ENCODE results near the gene OSTN. TPM values are rescaled to one million over a fixed set of nuclear protein-coding genes. Genes with fewer than 3 reads are reported as not detected.

The OSTN gene
- total RNA-seq, 6 experiments from 2014 or later, result not detected

DNA sequence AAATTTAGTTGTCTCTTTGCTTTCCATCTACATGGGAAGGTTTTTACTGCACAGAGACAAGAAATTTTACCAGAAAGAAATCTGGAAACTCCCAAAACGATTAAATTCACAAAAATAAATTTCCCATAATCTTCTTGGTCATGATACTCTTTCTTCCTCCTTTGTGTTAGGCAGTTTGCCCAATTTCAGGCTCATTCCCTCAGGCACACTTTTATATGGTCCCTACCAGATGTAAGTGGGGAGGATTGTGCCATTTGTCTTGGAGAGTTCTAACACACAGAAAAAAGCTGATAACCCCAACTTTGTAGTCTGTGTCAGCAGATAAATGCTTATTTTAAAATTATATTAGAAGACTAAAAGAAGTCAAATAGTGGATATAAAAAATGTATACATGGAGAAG lies 81.1 kb downstream of the OSTN start:
- Histone ChIP-seq H3K9me3 (no peaks in the 10 kb centered on the region), H3K27ac (no peak overlapping the region), H3K4me3 (no peak overlapping the region), H3K36me3 (no peaks in the 10 kb centered on the region), H3K27me3 (no peaks in the 10 kb centered on the region), H3K4me1 (no peaks in the 10 kb centered on the region)
- ATAC-seq (no peak), DNase-seq (no peak)
- intact Hi-C loops (cut with DNase I), result no loop called here
- TF ChIP-seq POLR2A (IDR thresholded peaks at IDR 0.05), result no peak
- TF ChIP-seq, protein P1, sequence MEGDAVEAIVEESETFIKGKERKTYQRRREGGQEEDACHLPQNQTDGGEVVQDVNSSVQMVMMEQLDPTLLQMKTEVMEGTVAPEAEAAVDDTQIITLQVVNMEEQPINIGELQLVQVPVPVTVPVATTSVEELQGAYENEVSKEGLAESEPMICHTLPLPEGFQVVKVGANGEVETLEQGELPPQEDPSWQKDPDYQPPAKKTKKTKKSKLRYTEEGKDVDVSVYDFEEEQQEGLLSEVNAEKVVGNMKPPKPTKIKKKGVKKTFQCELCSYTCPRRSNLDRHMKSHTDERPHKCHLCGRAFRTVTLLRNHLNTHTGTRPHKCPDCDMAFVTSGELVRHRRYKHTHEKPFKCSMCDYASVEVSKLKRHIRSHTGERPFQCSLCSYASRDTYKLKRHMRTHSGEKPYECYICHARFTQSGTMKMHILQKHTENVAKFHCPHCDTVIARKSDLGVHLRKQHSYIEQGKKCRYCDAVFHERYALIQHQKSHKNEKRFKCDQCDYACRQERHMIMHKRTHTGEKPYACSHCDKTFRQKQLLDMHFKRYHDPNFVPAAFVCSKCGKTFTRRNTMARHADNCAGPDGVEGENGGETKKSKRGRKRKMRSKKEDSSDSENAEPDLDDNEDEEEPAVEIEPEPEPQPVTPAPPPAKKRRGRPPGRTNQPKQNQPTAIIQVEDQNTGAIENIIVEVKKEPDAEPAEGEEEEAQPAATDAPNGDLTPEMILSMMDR (IDR thresholded peaks at IDR 0.05), result no peak
- WGBS (ENCODE audit: insufficient coverage, low coverage, low lambda C conversion rate, missing lambda C conversion rate), result 19% methylated on average over 1 of the region's 1 CpG

- no peak overlapping the region for H3K27ac ChIP-seq
- H3K4me1 ChIP-seq, result no peaks in the 10 kb centered on the region
- peak in 2 of 4 donors; percentile 18 to 64 for ATAC-seq
- H3K27me3 ChIP-seq, result no peaks in the 10 kb centered on the region
- DNase-seq, result no peak
- no peak overlapping the region for H3K4me3 ChIP-seq
- H3K9me3 ChIP-seq, result no peaks in the 10 kb centered on the region
- TF ChIP-seq, protein P1 (IDR thresholded peaks at IDR 0.05), result no peak
- TF ChIP-seq POLR2A (IDR thresholded peaks at IDR 0.05), result no peak
- no peaks in the 10 kb centered on the region for H3K36me3 ChIP-seq
- intact Hi-C loops (cut with DNase I), result no loop called here
Measured at GRCh38 chr3:191280882-191281281, 81.8 kb downstream of the OSTN start.

GRCh38 chr3:191282251-191283185 lies 83.5 kb downstream of the OSTN start:
- 57% methylated on average over 4 of the region's 4 CpGs for WGBS (ENCODE audit: insufficient coverage, low coverage, low lambda C conversion rate, missing lambda C conversion rate)
- Histone ChIP-seq H3K27me3 (no peaks in the 10 kb centered on the region), H3K4me1 (no peaks in the 10 kb centered on the region), H3K9me3 (no peaks in the 10 kb centered on the region), H3K36me3 (no peaks in the 10 kb centered on the region), H3K4me3 (no peak overlapping the region), H3K27ac (no peak overlapping the region)
- ATAC-seq (peak in 2 of 4 donors; percentile 61 to 86), DNase-seq (no peak)
- TF ChIP-seq POLR2A (IDR thresholded peaks at IDR 0.05), result no peak
- TF ChIP-seq, protein P1 (IDR thresholded peaks at IDR 0.05), result no peak
- intact Hi-C loops (cut with DNase I), result no loop called here

- WGBS (ENCODE audit: insufficient coverage, low coverage, low lambda C conversion rate, missing lambda C conversion rate), result 83% methylated on average over 2 of the region's 2 CpGs
- intact Hi-C loops (cut with DNase I), result no loop called here
- TF ChIP-seq POLR2A (IDR thresholded peaks at IDR 0.05), result no peak
- TF ChIP-seq, protein P1 (IDR thresholded peaks at IDR 0.05), result no peak
- Histone ChIP-seq H3K27me3 (no peaks in the 10 kb centered on the region), H3K9me3 (no peaks in the 10 kb centered on the region), H3K4me1 (no peaks in the 10 kb centered on the region), H3K4me3 (no peak overlapping the region), H3K36me3 (no peaks in the 10 kb centered on the region), H3K27ac (no peak overlapping the region)
- ATAC-seq, result no peak
- DNase-seq, result no peak
Measured at GRCh38 chr3:191283400-191283799, 84.4 kb downstream of the OSTN start.
